Activated effector memory CD4-positive, alpha-beta T cell treated with anti-CD3 and anti-CD28 coated beads, Interleukin-2, amount 50 U/mL, for 16 hours (primary cell): ENCODE measurements around the gene TRAPPC12.
"Not testable (repeated sequence)": the region's sequence is repeated elsewhere in the genome, so short reads cannot be mapped to it uniquely, and the experiment has no call there.

Experiments
- DNase-seq: peaks from one replicate; pipeline ENCODE4 v3.0.0-alpha.2; 2020

Gene TRAPPC12

DNA sequence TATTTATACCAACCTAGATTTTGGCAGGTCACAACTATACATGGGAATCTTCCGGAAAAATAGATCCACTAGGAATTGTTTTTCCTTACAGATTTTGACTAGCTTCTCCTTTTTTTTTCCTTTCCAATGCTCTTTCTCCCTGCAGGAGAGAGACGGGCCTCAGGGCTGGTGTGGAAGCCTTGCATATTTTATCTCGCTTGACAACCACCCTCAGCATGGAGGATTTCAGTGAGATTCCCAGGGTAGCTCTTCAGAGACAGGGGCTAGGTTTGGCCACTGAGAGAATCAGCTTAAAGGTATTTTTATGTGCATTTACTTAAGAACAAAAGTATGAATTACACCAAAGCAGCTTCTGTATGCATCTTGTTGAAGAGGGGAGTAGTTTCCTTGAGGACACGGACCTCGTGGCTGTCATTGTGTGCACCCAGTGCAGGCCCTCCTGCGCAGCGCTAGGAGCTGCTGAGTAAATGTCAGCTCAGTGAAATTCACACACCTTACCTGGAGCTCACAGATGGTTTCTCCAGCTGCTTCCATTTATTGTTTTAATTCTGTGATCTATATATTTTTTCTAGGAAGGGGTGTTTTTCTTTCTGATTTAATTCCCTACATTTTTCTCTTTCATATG lies 54.4 kb downstream of the TRAPPC12 start:
- no peak for DNase-seq

DNA sequence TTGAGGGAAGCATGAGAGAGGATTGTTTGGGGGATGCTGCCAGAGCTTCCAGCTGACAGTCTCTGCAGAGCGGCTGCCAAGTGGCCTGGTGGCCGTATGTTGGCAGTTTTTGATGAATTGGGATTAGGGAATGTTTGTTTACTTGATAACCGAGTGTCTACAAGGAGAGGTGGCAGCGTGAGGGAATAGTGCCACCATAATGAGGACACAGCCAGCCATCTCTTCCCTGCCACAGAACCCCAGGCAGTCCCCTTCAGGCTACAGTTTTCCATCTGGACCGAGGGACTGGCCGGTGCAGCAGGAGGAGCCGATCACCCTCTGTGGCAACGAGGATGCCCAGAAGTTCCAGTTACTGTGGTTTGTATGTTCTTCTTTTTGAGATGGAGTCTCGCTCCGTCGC lies 55.2 kb downstream of the TRAPPC12 start:
- no peak for DNase-seq

GRCh38 chr2:3435445-3435844 lies 56.0 kb downstream of the TRAPPC12 start:
- no peak for DNase-seq

- no peak for DNase-seq
Measured at GRCh38 chr2:3440477-3440876, 61.0 kb downstream of the TRAPPC12 start.

GRCh38 chr2:3441465-3441864 lies 62.0 kb downstream of the TRAPPC12 start:
- DNase-seq: no peak

GRCh38 chr2:3442185-3442584 lies 62.7 kb downstream of the TRAPPC12 start:
- DNase-seq: no peak

DNA sequence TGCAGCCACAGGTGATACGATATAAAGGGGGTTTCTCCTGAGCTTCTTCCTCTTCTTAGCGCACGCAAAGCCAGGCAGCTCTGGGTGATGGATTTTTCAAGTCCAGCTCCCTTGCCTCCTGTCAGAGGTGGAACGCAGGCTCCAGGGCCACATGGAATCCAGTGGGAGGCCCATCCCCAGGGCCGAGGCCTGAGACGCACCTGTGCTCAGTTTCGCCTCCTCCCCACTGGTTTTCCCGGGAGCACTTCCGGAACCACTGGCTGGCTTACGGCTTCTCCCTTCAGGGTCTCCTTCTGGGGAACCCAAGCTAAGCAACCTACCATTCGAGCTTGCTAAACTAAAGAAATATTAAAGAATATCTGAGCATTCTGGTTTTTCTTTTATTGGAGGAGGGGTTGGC lies 63.6 kb downstream of the TRAPPC12 start:
- DNase-seq: no peak

DNA sequence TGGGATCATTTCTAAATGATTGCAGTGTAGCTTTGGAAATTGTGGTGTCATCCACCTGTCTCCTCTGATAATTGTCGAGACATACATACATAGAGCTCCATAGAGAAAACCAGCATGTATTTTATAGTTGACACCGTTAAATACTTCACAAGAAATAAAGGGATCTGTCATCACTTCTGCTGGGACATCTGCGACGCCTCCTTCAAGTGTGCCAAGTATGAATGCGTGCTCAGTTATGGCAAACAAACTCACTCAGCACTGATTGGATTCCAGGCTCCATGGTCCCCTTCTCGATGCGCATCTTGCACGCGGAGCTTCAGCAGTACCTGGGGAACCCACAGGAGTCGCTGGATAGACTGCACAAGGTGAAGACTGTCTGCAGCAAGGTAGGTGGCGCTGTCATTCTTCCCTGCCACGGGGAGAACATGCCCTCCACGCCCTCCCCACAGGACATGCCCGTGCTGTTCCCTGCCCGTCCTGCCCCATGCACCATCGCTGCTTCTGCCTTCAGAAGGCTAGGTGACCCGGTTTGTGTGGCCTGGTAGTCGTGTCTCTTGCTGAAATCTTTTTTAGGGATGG lies 64.1 kb downstream of the TRAPPC12 start:
- no peak for DNase-seq

- no peak for DNase-seq
Measured at GRCh38 chr2:3445891-3446290, 66.4 kb downstream of the TRAPPC12 start.

DNA sequence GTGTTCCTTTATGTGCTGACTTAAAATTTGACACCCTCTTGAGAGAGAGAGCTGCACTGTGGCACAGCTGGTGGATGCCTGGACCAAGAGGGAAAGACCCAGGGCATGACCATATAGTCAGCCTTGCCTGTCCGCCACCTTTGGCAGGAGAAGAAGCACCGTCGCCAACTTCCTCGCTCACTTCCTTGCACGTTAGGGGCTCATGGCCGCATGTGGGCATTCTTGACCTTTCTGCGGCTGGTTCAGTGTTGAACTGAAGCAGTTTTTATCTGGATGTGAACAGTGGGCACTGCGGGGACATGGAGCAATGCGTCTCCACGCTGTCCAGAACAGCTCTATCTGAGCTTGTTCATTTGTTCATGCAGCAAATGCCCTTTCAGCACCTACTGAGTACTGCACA lies 66.9 kb downstream of the TRAPPC12 start:
- DNase-seq: no peak

GRCh38 chr2:3447186-3447585 lies 67.7 kb downstream of the TRAPPC12 start:
- DNase-seq: not testable (repeated sequence)

- no peak for DNase-seq
Measured at GRCh38 chr2:3447789-3448317, 68.4 kb downstream of the TRAPPC12 start.

GRCh38 chr2:3448441-3448911 lies 69.0 kb downstream of the TRAPPC12 start:
- DNase-seq: not testable (repeated sequence)

GRCh38 chr2:3449086-3449485 lies 69.6 kb downstream of the TRAPPC12 start:
- no peak for DNase-seq

DNA sequence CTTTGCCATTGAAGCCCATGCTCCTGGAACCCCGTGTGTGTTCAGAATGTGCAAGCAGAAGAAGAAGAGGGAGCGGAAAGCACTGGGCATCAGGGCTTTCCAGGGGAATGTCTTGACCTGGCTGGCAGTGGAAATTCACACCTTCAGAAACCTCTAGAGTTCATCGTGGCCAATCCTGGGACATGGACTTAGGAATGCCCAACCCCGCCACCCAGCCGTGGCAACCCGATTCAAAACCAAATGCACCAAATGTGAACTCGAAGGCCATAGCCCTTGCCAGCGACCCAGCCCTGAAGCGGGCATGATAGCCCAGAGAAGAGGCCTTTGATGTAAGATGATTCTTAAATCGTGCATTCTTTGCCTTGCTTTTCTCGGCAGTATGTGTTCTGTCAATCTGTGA lies 70.4 kb downstream of the TRAPPC12 start:
- DNase-seq: no peak

- no peak for DNase-seq
Measured at GRCh38 chr2:3450385-3451010, 71.0 kb downstream of the TRAPPC12 start.

DNA sequence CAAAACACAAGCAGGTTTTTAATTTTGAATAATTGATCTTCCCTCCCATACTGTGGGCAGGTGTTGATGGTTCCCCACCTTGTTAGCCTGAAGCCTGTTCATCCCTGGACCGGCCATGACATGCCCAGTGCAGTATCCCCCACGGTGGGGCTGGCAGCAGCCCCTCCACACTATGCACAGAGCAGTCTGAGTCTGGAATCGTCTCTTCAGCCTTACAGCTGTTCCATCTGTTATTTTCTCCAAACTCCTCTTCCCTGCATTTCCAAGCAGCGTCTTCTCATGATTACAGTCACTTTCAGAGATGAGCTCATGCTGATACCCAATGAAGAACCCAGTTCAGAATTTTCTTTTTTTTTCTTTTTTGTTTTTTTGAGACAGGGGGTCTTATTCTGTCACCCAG lies 71.7 kb downstream of the TRAPPC12 start:
- no peak for DNase-seq

DNA sequence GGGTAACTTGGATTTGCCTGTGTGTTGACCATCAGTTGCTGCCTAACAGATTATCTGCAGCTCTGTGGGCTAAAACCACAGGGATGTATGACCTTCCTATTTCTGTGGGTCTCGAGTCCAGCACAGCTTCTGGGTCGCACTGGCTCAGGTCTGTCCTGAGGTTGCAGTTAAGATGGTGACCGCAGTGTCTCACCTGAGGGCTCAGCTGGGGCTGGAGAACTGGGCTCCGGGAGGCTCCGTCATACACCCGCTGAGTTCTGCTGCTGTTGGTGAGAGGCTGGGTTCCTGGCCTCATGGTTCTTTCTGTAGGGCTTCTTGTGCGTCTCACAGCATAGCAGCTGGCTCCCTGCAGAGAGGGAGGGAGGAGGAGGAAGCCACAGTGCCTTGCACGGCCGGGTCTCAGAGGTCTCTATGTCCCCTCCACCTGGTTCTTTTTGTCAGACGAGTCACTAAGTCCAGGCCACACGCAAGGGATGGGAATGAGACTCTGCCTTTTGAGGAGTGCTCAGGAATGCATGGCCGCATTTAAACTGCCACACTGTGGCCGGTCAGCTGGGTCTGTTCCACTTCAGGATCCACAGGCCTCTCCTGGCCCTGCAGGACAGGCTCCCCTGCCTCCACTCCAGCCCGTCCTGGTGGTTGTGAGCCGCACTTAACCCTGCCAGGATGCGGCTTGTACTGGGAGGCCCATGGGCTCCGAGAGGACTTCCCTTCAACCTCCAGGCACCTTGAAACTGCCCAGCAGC lies 72.6 kb downstream of the TRAPPC12 start:
- no peak for DNase-seq

DNA sequence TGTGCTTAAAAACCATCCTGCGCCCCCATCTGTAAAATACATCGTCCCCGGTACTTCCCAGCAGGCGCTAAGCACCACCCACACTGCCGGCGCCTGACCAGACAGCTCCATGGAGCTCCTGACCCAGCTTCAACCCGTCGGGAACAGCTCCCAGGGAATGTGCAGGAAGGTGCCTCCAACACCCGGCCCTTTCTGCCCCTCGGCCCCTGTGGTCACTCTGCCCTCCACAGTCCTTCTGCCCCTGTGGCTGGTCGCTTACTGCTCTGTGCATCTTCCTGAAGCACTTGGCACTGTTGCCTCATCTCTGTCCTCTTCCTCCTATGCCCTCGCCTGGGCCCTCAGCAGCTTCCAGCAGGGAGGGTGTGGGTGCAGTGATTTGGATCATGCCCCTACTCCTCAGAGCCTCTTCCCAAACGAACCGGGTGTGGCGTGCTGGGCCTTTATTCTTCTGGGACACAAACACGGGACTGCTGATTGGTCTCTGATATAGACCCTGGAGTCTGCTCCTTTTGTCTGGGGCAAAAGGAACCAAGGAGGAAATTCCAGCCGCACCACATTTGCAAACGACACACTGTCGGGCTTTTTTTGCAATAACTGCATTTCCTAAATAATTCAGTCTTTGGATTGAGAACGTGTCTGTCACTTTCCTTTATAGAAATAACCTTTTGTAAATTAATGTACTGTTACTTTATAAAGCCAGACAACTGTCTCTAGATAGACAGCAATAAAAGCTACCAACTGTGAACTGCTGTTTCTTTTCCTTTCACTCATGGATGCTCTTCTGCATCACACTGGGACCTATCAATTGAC lies 73.9 kb downstream of the TRAPPC12 start:
- DNase-seq: no peak

DNA sequence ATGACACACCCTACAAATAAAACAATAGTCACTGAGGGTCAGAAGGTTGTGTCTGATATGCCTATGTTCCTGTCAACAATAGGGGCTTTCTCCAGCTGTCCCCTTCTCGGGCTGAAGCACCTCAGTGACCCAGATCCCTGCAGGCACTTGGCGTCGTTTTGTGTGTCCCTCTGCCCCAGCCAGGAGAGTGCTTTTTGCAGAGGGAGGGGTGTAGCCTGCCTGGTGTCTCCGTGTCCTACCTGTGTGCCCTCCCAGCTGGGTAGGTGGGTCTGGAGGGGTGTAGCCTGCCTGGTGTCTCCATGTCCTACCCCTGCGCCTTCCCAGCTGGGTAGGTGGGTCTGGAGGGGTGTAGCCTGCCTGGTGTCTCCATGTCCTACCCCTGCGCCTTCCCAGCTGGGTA lies 74.5 kb downstream of the TRAPPC12 start:
- not testable (repeated sequence) for DNase-seq

DNA sequence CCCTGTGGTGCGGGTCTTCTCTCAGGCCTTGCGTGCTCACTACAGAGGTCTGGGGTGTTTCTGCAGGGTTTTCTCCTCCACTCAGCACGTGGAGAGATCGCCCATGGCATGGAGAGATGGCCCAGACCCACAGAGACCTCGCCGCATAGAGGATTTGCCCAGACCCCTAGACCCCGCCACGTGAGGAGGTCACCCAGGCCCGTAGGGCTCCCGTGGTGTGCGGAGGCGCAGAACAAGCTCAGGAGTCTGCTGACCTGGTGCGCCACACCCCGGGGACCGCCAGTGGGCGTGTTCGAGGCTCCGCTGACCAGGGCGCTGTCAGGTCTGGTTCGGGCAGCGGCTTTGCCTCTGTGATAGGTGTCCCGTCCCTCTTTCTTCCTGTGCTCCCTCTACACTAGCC lies 75.3 kb downstream of the TRAPPC12 start:
- DNase-seq: peak; percentile 44

GRCh38 chr2:3456125-3456524 lies 76.6 kb downstream of the TRAPPC12 start:
- peak; percentile 52 for DNase-seq
